Hair follicle dermal papilla cell (primary cell): ENCODE measurements around the gene ZNG1B. TPM values are rescaled to one million over a fixed set of nuclear protein-coding genes. Genes with fewer than 3 reads are reported as not detected.

ENCODE experiments used
- total RNA-seq: library from RNA; depleted of rRNA; stranded (reverse); fragments of >200 nt; gene quantifications from 2 replicates; pipeline ENCODE4 v1.2.3, GENCODE V29; 2012

The ZNG1B gene
- 20.5 and 21.9 TPM in 2 replicates for total RNA-seq

GRCh38 chr2:113437508-113438465 lies at the start of gene ZNG1B:
Gene ZNG1B (plus strand): TSS chr2:113437691. CDS start chr2:113437869, 178 bp downstream.

GRCh38 chr2:113498365-113498764 lies 60.9 kb downstream of the ZNG1B start, which contains the start of gene FOXD4L1:
Gene FOXD4L1 (plus strand): TSS chr2:113498665. CDS start chr2:113499257, 592 bp downstream.

Other genes starting within 250 kb of the ZNG1B start
- 9.2 and 19.8 TPM in 2 replicates for gene PAX8, start 158.8 kb upstream of the ZNG1B start, total RNA-seq
- gene FOXD4L1, start 61.0 kb downstream of the ZNG1B start, total RNA-seq: 0.12 and 0.32 TPM in 2 replicates
- gene RABL2A, start 189.6 kb downstream of the ZNG1B start, total RNA-seq: 9.6 and 13.3 TPM in 2 replicates